HG02981 (cell line): Measurements from ENCODE around the gene MAPK9.
A peak's percentile ranks its signal among the peaks of the same experiment; 100 is the strongest.

Experiments
- ATAC-seq: cut with Tn5 transposase; IDR thresholded peaks from one replicate; pipeline ENCODE4 v1.9.1; 2021; ENCODE audit warnings: mild to moderate bottlenecking, moderate library complexity; ENCODE audit not compliant: unreplicated experiment

The MAPK9 gene

GRCh38 chr5:180297587-180298282 is 5.9 kb upstream of the MAPK9 start:
- no peak for ATAC-seq

- no peak for ATAC-seq
These were observed 4.9 kb upstream of the MAPK9 start for GRCh38 chr5:180296771-180297170.

GRCh38 chr5:180294913-180295555 is 3.2 kb upstream of the MAPK9 start:
- no peak for ATAC-seq

GRCh38 chr5:180294411-180294810 is 2.5 kb upstream of the MAPK9 start:
- no peak for ATAC-seq

- ATAC-seq, result peak; percentile 21
These were observed 496 bp downstream of the MAPK9 start for GRCh38 chr5:180291234-180291940.

- ATAC-seq, result no peak
These were observed 1.2 kb downstream of the MAPK9 start for GRCh38 chr5:180290568-180291233.

GRCh38 chr5:180289966-180290365 is 1.9 kb downstream of the MAPK9 start:
- no peak for ATAC-seq

- no peak for ATAC-seq
These were observed 2.5 kb downstream of the MAPK9 start for GRCh38 chr5:180289433-180289832.

- ATAC-seq, result no peak
These were observed 4.0 kb downstream of the MAPK9 start for GRCh38 chr5:180287868-180288267.

GRCh38 chr5:180287404-180287803 is 4.5 kb downstream of the MAPK9 start:
- ATAC-seq, result no peak

GRCh38 chr5:180284149-180284548 is 7.7 kb downstream of the MAPK9 start:
- ATAC-seq, result no peak

GRCh38 chr5:180283026-180283615 is 8.8 kb downstream of the MAPK9 start:
- ATAC-seq, result no peak

GRCh38 chr5:180282281-180282680 is 9.6 kb downstream of the MAPK9 start:
- no peak for ATAC-seq

GRCh38 chr5:180281706-180282105 is 10.2 kb downstream of the MAPK9 start:
- ATAC-seq, result no peak

- ATAC-seq, result no peak
These were observed 17.2 kb downstream of the MAPK9 start for GRCh38 chr5:180274695-180275094.

- ATAC-seq, result no peak
These were observed 20.7 kb downstream of the MAPK9 start for GRCh38 chr5:180271221-180271620.

- ATAC-seq, result no peak
These were observed 32.6 kb downstream of the MAPK9 start for GRCh38 chr5:180259260-180259611.

GRCh38 chr5:180253036-180253824 is 38.7 kb downstream of the MAPK9 start:
- no peak for ATAC-seq

- ATAC-seq, result no peak
These were observed 40.0 kb downstream of the MAPK9 start for GRCh38 chr5:180251887-180252286.

- ATAC-seq, result no peak
These were observed 40.7 kb downstream of the MAPK9 start for GRCh38 chr5:180251141-180251540.
